HEK293 (cell line): ENCODE data around the gene APOLD1.

Experiments
- BCL11A ChIP-seq: fragments of 450-650 bp; formaldehyde crosslinking; IDR thresholded peaks from 2 replicates; pipeline ENCODE4 v1.5.1; 2016; ENCODE audit warnings: low read depth, missing biosample characterization, missing genetic modification characterization
- EGR2 ChIP-seq: fragments of 450-650 bp; formaldehyde crosslinking; IDR thresholded peaks from 2 replicates; pipeline ENCODE4 v1.5.1; 2016; ENCODE audit warnings: low read depth, missing biosample characterization, missing genetic modification characterization
- GLIS2 ChIP-seq: fragments of 450-650 bp; formaldehyde crosslinking; IDR thresholded peaks from 2 replicates; pipeline ENCODE4 v1.5.1; 2016; ENCODE audit warnings: missing biosample characterization, missing genetic modification characterization
- HOXC10 ChIP-seq: sonication (generic); formaldehyde crosslinking; IDR thresholded peaks from 2 replicates; pipeline ENCODE4 v1.8.1; 2023; ENCODE audit warnings: mild to moderate bottlenecking, missing genetic modification reagents
- OSR2 ChIP-seq: fragments of 450-650 bp; formaldehyde crosslinking; IDR thresholded peaks from 2 replicates; pipeline ENCODE4 v1.5.1; 2016; ENCODE audit warnings: missing biosample characterization, missing genetic modification characterization
- PRDM6 ChIP-seq: fragments of 450-650 bp; formaldehyde crosslinking; IDR thresholded peaks from 2 replicates; pipeline ENCODE4 v1.5.1; 2017; ENCODE audit warnings: missing biosample characterization, missing genetic modification characterization
- REST ChIP-seq: fragments of 450-650 bp; formaldehyde crosslinking; IDR thresholded peaks from 2 replicates; pipeline ENCODE4 v1.5.1; 2016; ENCODE audit warnings: missing biosample characterization, missing genetic modification characterization
- TRIM28 ChIP-seq: IDR thresholded peaks from 2 replicates; pipeline ENCODE4 v1.6.1; 2011; ENCODE audit warnings: low read length, control low read depth, borderline replicate concordance
- WT1 ChIP-seq: fragments of 450-650 bp; formaldehyde crosslinking; IDR thresholded peaks from 2 replicates; pipeline ENCODE4 v1.5.1; 2016; ENCODE audit warnings: missing biosample characterization, missing genetic modification characterization
- ZBTB1 ChIP-seq: fragments of 450-650 bp; formaldehyde crosslinking; IDR thresholded peaks from 2 replicates; pipeline ENCODE4 v1.5.1; 2016; ENCODE audit warnings: missing biosample characterization, missing genetic modification characterization
- ZNF10 ChIP-seq: fragments of 450-650 bp; formaldehyde crosslinking; IDR thresholded peaks from 2 replicates; pipeline ENCODE4 v1.5.1; 2017; ENCODE audit warnings: missing biosample characterization, missing genetic modification characterization
- ZNF157 ChIP-seq: fragments of 450-650 bp; formaldehyde crosslinking; IDR thresholded peaks from 2 replicates; pipeline ENCODE4 v1.5.1; 2016; ENCODE audit warnings: missing biosample characterization, missing genetic modification characterization
- ZNF19 ChIP-seq: fragments of 450-650 bp; formaldehyde crosslinking; IDR thresholded peaks from 2 replicates; pipeline ENCODE4; 2016; ENCODE audit warnings: missing biosample characterization, missing genetic modification characterization, low read depth
- ZNF24 ChIP-seq: fragments of 450-650 bp; formaldehyde crosslinking; IDR thresholded peaks from 2 replicates; pipeline ENCODE4 v1.5.1; 2016; ENCODE audit warnings: missing biosample characterization, missing genetic modification characterization
- ZNF248 ChIP-seq: fragments of 450-650 bp; formaldehyde crosslinking; IDR thresholded peaks from 2 replicates; pipeline ENCODE4 v1.5.1; 2017; ENCODE audit warnings: missing biosample characterization, missing genetic modification characterization
- ZNF292 ChIP-seq: fragments of 450-650 bp; formaldehyde crosslinking; IDR thresholded peaks from 2 replicates; pipeline ENCODE4 v1.5.1; 2016; ENCODE audit warnings: low read depth, missing biosample characterization, missing genetic modification characterization, borderline replicate concordance
- ZNF350 ChIP-seq: fragments of 450-650 bp; formaldehyde crosslinking; IDR thresholded peaks from 2 replicates; pipeline ENCODE4 v1.5.0; 2017; ENCODE audit warnings: missing biosample characterization, mild to moderate bottlenecking, missing genetic modification characterization
- ZNF398 ChIP-seq: fragments of 450-650 bp; formaldehyde crosslinking; IDR thresholded peaks from 2 replicates; pipeline ENCODE4 v1.5.1; 2017; ENCODE audit warnings: missing biosample characterization, missing genetic modification characterization
- ZNF423 ChIP-seq: fragments of 450-650 bp; formaldehyde crosslinking; IDR thresholded peaks from 2 replicates; pipeline ENCODE4 v1.5.1; 2016; ENCODE audit warnings: missing biosample characterization, missing genetic modification characterization
- ZNF514 ChIP-seq: fragments of 450-650 bp; formaldehyde crosslinking; IDR thresholded peaks from 2 replicates; pipeline ENCODE4 v1.5.1; 2016; ENCODE audit warnings: missing biosample characterization, missing genetic modification characterization
- ZNF521 ChIP-seq: fragments of 450-650 bp; formaldehyde crosslinking; IDR thresholded peaks from 2 replicates; pipeline ENCODE4 v1.5.1; 2017; ENCODE audit warnings: missing biosample characterization, mild to moderate bottlenecking, missing genetic modification characterization
- ZNF621 ChIP-seq: fragments of 450-650 bp; formaldehyde crosslinking; IDR thresholded peaks from 2 replicates; pipeline ENCODE4 v1.5.1; 2017; ENCODE audit warnings: missing biosample characterization, missing genetic modification characterization
- ZNF624 ChIP-seq: fragments of 450-650 bp; formaldehyde crosslinking; IDR thresholded peaks from 2 replicates; pipeline ENCODE4 v1.5.1; 2017; ENCODE audit warnings: missing biosample characterization, missing genetic modification characterization
- ZNF629 ChIP-seq: fragments of 450-650 bp; formaldehyde crosslinking; IDR thresholded peaks from 2 replicates; pipeline ENCODE4 v1.5.1; 2017; ENCODE audit warnings: missing biosample characterization, missing genetic modification characterization
- ZNF747 ChIP-seq: fragments of 450-650 bp; formaldehyde crosslinking; IDR thresholded peaks from 2 replicates; pipeline ENCODE4 v1.5.1; 2016; ENCODE audit warnings: missing biosample characterization, missing genetic modification characterization
- ZNF768 ChIP-seq: fragments of 450-650 bp; formaldehyde crosslinking; IDR thresholded peaks from 2 replicates; pipeline ENCODE4 v1.5.1; 2018; ENCODE audit warnings: missing biosample characterization, mild to moderate bottlenecking, missing genetic modification characterization
- ZNF843 ChIP-seq: fragments of 450-650 bp; formaldehyde crosslinking; IDR thresholded peaks from 2 replicates; pipeline ENCODE4 v1.5.1; 2016; ENCODE audit warnings: missing biosample characterization, missing genetic modification characterization
- TF ChIP-seq, protein P1 (sequence below): fragments of 450-650 bp; formaldehyde crosslinking; IDR thresholded peaks from 2 replicates; pipeline ENCODE4 v1.5.1; 2016; ENCODE audit warnings: missing biosample characterization, missing genetic modification characterization
- TF ChIP-seq, protein P2 (sequence below): fragments of 450-650 bp; formaldehyde crosslinking; IDR thresholded peaks from 2 replicates; pipeline ENCODE4 v1.5.1; 2017; ENCODE audit warnings: missing biosample characterization, missing genetic modification characterization
- TF ChIP-seq, protein P3 (sequence below): fragments of 450-650 bp; formaldehyde crosslinking; IDR thresholded peaks from 2 replicates; pipeline ENCODE4 v1.5.1; 2016; ENCODE audit warnings: missing biosample characterization, missing genetic modification characterization

Gene APOLD1

GRCh38 chr12:12819752-12820311 is 34.4 kb downstream of the APOLD1 start (continued):
- TF ChIP-seq, protein P1, sequence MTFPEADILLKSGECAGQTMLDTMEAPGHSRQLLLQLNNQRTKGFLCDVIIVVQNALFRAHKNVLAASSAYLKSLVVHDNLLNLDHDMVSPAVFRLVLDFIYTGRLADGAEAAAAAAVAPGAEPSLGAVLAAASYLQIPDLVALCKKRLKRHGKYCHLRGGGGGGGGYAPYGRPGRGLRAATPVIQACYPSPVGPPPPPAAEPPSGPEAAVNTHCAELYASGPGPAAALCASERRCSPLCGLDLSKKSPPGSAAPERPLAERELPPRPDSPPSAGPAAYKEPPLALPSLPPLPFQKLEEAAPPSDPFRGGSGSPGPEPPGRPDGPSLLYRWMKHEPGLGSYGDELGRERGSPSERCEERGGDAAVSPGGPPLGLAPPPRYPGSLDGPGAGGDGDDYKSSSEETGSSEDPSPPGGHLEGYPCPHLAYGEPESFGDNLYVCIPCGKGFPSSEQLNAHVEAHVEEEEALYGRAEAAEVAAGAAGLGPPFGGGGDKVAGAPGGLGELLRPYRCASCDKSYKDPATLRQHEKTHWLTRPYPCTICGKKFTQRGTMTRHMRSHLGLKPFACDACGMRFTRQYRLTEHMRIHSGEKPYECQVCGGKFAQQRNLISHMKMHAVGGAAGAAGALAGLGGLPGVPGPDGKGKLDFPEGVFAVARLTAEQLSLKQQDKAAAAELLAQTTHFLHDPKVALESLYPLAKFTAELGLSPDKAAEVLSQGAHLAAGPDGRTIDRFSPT: peak; percentile 54; the same call in 1 of the 2 replicates
- TF ChIP-seq ZNF292 (tag by site-specific recombination) (no peak), ZNF248 (tag by site-specific recombination) (no peak), ZNF10 (tag by site-specific recombination) (peak; percentile 74; the same call in 1 of the 2 replicates), REST (no peak), ZNF624 (tag by site-specific recombination) (no peak), ZNF423 (no peak), EGR2 (tag by site-specific recombination) (no peak), TRIM28 (peak; percentile 64; the same call in 1 of the 2 replicates), ZNF747 (tag by site-specific recombination) (no peak), ZNF350 (tag by site-specific recombination) (no peak), HOXC10 (CRISPR knock-in tag) (no peak), GLIS2 (tag by site-specific recombination) (peak; percentile 41; the same call in 1 of the 2 replicates), ZNF521 (tag by site-specific recombination) (no peak), ZNF843 (tag by site-specific recombination) (peak; percentile 80), ZNF157 (no peak), PRDM6 (tag by site-specific recombination) (peak; percentile 75), BCL11A (tag by site-specific recombination) (no peak), ZNF398 (tag by site-specific recombination) (no peak), OSR2 (tag by site-specific recombination) (peak; percentile 100), ZNF621 (tag by site-specific recombination) (no peak), ZNF24 (tag by site-specific recombination) (peak; percentile 17; the same call in 1 of the 2 replicates), WT1 (tag by site-specific recombination) (no peak), ZNF514 (no peak), ZNF629 (tag by site-specific recombination) (peak; percentile 88), ZNF19 (tag by site-specific recombination) (no peak), ZBTB1 (tag by site-specific recombination) (no peak), ZNF768 (tag by site-specific recombination) (no peak)
- TF ChIP-seq, protein P2, sequence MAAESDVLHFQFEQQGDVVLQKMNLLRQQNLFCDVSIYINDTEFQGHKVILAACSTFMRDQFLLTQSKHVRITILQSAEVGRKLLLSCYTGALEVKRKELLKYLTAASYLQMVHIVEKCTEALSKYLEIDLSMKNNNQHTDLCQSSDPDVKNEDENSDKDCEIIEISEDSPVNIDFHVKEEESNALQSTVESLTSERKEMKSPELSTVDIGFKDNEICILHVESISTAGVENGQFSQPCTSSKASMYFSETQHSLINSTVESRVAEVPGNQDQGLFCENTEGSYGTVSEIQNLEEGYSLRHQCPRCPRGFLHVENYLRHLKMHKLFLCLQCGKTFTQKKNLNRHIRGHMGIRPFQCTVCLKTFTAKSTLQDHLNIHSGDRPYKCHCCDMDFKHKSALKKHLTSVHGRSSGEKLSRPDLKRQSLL (tag by site-specific recombination): no peak
- TF ChIP-seq, protein P3, sequence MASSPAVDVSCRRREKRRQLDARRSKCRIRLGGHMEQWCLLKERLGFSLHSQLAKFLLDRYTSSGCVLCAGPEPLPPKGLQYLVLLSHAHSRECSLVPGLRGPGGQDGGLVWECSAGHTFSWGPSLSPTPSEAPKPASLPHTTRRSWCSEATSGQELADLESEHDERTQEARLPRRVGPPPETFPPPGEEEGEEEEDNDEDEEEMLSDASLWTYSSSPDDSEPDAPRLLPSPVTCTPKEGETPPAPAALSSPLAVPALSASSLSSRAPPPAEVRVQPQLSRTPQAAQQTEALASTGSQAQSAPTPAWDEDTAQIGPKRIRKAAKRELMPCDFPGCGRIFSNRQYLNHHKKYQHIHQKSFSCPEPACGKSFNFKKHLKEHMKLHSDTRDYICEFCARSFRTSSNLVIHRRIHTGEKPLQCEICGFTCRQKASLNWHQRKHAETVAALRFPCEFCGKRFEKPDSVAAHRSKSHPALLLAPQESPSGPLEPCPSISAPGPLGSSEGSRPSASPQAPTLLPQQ (tag by site-specific recombination): 0 out of 2 replicates have a peak, but pooled peaks have one; percentile 38
